HepG2 (cell line): ENCODE measurements around the gene C2. TPM values are rescaled to one million over a fixed set of nuclear protein-coding genes. Genes with fewer than 3 reads are reported as not detected.

ENCODE experiments used
- ADNP ChIP-seq: sonication (generic); formaldehyde crosslinking; IDR thresholded peaks from 2 replicates; pipeline ENCODE4 v1.4.0; 2020; ENCODE audit warnings: missing genetic modification reagents
- BCL6 ChIP-seq: IDR thresholded peaks from 2 replicates; pipeline ENCODE4 v1.6.1; 2016; ENCODE audit warnings: missing genetic modification reagents, missing compliant biosample characterization
- CREM ChIP-seq, 2 experiments: sonication (generic) in 1 of 2; formaldehyde crosslinking in 1 of 2; IDR thresholded peaks; 2 replicates each; pipeline versions ENCODE4 v1.4.0 to v1.6.1; 2016 to 2020; ENCODE audit warnings: antibody characterized with exemption in 1 of 2, mild to moderate bottlenecking in 1 of 2, missing genetic modification reagents in 1 of 2
- CSRNP2 ChIP-seq: sonication (generic); formaldehyde crosslinking; conservative IDR thresholded peaks from 2 replicates; pipeline ENCODE4 v1.8.0; 2022; ENCODE audit warnings: low read depth, missing genetic modification reagents
- DMTF1 ChIP-seq: sonication (generic); formaldehyde crosslinking; IDR thresholded peaks from 2 replicates; pipeline ENCODE4 v1.4.0; 2020; ENCODE audit warnings: mild to moderate bottlenecking, missing genetic modification reagents
- ETV6 ChIP-seq: sonication (generic); formaldehyde crosslinking; conservative IDR thresholded peaks from 2 replicates; pipeline ENCODE4 v1.4.0; 2020; ENCODE audit warnings: missing genetic modification reagents
- GATA4 ChIP-seq: sonication (generic); IDR thresholded peaks from 2 replicates; pipeline ENCODE4 v1.6.1; 2016; ENCODE audit warnings: antibody characterized with exemption, low read depth, borderline replicate concordance
- HNF4G ChIP-seq, 2 experiments: sonication (generic) in 1 of 2; formaldehyde crosslinking in 1 of 2; IDR thresholded peaks; 2 replicates each; pipeline versions ENCODE4 v1.4.0 to v1.6.1; 2011 to 2020; ENCODE audit warnings: borderline replicate concordance in 2 of 2, low read depth in 2 of 2, mild to moderate bottlenecking in 2 of 2, low read length in 1 of 2, missing genetic modification reagents in 1 of 2, moderate library complexity in 1 of 2
- IRF9 ChIP-seq: sonication (generic); formaldehyde crosslinking; IDR thresholded peaks from 2 replicates; pipeline ENCODE4 v1.8.0; 2022; ENCODE audit warnings: missing genetic modification reagents, mild to moderate bottlenecking, borderline replicate concordance
- JARID2 ChIP-seq: sonication (generic); formaldehyde crosslinking; IDR thresholded peaks from 2 replicates; pipeline ENCODE4 v1.8.1; 2023; ENCODE audit warnings: missing genetic modification reagents, inconsistent platforms; ENCODE audit not compliant: insufficient replicate concordance
- PHB2 ChIP-seq: fragments of 450-650 bp; IDR thresholded peaks from 2 replicates; pipeline ENCODE4 v1.6.1; 2018; ENCODE audit not compliant: partially characterized antibody
- SKI ChIP-seq: fragments of 450-650 bp; IDR thresholded peaks from one replicate; pipeline ENCODE4 v1.6.1; 2018; ENCODE audit warnings: mild to moderate bottlenecking; ENCODE audit not compliant: partially characterized antibody
- SRF ChIP-seq: IDR thresholded peaks from 2 replicates; pipeline ENCODE4 v1.6.1; 2011; ENCODE audit warnings: mild to moderate bottlenecking, low read depth, low read length, moderate library complexity
- YEATS4 ChIP-seq: sonication (generic); formaldehyde crosslinking; IDR thresholded peaks from 2 replicates; pipeline ENCODE4 v1.4.0; 2020; ENCODE audit warnings: missing genetic modification reagents, borderline replicate concordance
- ZBTB2 ChIP-seq: sonication (generic); formaldehyde crosslinking; IDR thresholded peaks from 2 replicates; pipeline ENCODE4 v1.8.0; 2022; ENCODE audit warnings: low read depth, missing genetic modification reagents
- ZNF280D ChIP-seq: sonication (generic); formaldehyde crosslinking; IDR thresholded peaks from 2 replicates; pipeline ENCODE4 v1.5.1; 2020; ENCODE audit warnings: mild to moderate bottlenecking, missing genetic modification reagents
- ZNF589 ChIP-seq: sonication (generic); formaldehyde crosslinking; conservative IDR thresholded peaks from 2 replicates; pipeline ENCODE4 v1.8.0; 2022; ENCODE audit warnings: mild to moderate bottlenecking, moderate library complexity, missing genetic modification reagents
- polyA plus RNA-seq, 8 experiments: library from polyadenylated mRNA; depleted of rRNA in 3 of 8; stranded (reverse) in 7 of 8; unstranded in 1 of 8; fragments of >200 nt; fragmentation: Illumina TruSeq in 4 of 8; extraction: Trizol in 4 of 8; gene quantifications; 2 replicates each; pipeline versions ENCODE4 v1.2.1 to v1.2.3, GENCODE V29; 2011 to 2016; ENCODE audit warnings: low read depth in 4 of 8, missing spikeins in 1 of 8, mixed read lengths in 1 of 8; ENCODE audit not compliant: insufficient read depth in 1 of 8
- total RNA-seq, 5 experiments: library from RNA; depleted of rRNA; stranded (reverse); fragments of >200 nt; fragmentation: Illumina TruSeq; extraction: Trizol; gene quantifications; 2 replicates each; pipeline ENCODE4 v1.2.3, GENCODE V29; 2016; ENCODE audit warnings: low read depth in 1 of 5

The C2 gene
- total and polyA plus RNA-seq, 2 of the 13 experiments (the other 11 are each of a cell fraction or from before 2014, with no cell fraction given) = 165 to 307 TPM

- no peak for TF ChIP-seq GATA4
- no peak for TF ChIP-seq ZNF280D (CRISPR knock-in tag)
- TF ChIP-seq JARID2 (CRISPR knock-in tag) = no peak
- TF ChIP-seq PHB2 = no peak
- TF ChIP-seq CREM (IDR thresholded peaks at IDR 0.05) = 0 out of 2 replicates have a peak, but pooled peaks have one; percentile 19
- TF ChIP-seq CREM (CRISPR knock-in tag; IDR thresholded peaks at IDR 0.05) = no peak
- no peak for TF ChIP-seq ZBTB2 (CRISPR knock-in tag)
- no peak for TF ChIP-seq DMTF1 (CRISPR knock-in tag)
- no peak for TF ChIP-seq ETV6 (CRISPR knock-in tag)
- TF ChIP-seq ADNP (CRISPR knock-in tag) = no peak
- no peak for TF ChIP-seq CSRNP2 (CRISPR knock-in tag)
- TF ChIP-seq YEATS4 (CRISPR knock-in tag) = no peak
- TF ChIP-seq HNF4G (IDR thresholded peaks at IDR 0.05; ENCODE audit: borderline replicate concordance, low read depth, low read length) = peak; percentile 40; the same call in 1 of the 2 replicates
- peak; percentile 67 for TF ChIP-seq HNF4G (CRISPR knock-in tag; IDR thresholded peaks at IDR 0.05; ENCODE audit: borderline replicate concordance, low read depth)
- no peak for TF ChIP-seq SRF
- TF ChIP-seq BCL6 (CRISPR knock-in tag) = peak; percentile 87
- TF ChIP-seq SKI = peak; percentile 26
- no peak for TF ChIP-seq IRF9 (CRISPR knock-in tag)
- TF ChIP-seq ZNF589 (CRISPR knock-in tag) = no peak
Observed at GRCh38 chr6:31940256-31940664, 12.7 kb downstream of the C2 start (continued).
